Activated naive CD8-positive, alpha-beta T cell (primary cell): ENCODE measurements around the gene COQ7.

Source experiments
- H3K27ac Mint-ChIP-seq: one replicate; pipeline ENCODE4 v1.8.0; 2021; ENCODE audit warnings: mixed read lengths
- H3K27me3 Mint-ChIP-seq: one replicate; pipeline ENCODE4 v1.8.0; 2021; ENCODE audit warnings: mixed read lengths
- H3K36me3 Mint-ChIP-seq: one replicate; pipeline ENCODE4 v1.8.0; 2021; ENCODE audit warnings: mixed read lengths
- H3K4me1 Mint-ChIP-seq: one replicate; pipeline ENCODE4 v1.8.0; 2021; ENCODE audit warnings: low read depth, mixed read lengths
- H3K4me3 Mint-ChIP-seq: one replicate; pipeline ENCODE4 v1.8.0; 2021; ENCODE audit warnings: mild to moderate bottlenecking, mixed read lengths
- H3K9me3 Mint-ChIP-seq: one replicate; pipeline ENCODE4 v1.8.0; 2021; ENCODE audit warnings: low read depth, mixed read lengths

The COQ7 gene

DNA sequence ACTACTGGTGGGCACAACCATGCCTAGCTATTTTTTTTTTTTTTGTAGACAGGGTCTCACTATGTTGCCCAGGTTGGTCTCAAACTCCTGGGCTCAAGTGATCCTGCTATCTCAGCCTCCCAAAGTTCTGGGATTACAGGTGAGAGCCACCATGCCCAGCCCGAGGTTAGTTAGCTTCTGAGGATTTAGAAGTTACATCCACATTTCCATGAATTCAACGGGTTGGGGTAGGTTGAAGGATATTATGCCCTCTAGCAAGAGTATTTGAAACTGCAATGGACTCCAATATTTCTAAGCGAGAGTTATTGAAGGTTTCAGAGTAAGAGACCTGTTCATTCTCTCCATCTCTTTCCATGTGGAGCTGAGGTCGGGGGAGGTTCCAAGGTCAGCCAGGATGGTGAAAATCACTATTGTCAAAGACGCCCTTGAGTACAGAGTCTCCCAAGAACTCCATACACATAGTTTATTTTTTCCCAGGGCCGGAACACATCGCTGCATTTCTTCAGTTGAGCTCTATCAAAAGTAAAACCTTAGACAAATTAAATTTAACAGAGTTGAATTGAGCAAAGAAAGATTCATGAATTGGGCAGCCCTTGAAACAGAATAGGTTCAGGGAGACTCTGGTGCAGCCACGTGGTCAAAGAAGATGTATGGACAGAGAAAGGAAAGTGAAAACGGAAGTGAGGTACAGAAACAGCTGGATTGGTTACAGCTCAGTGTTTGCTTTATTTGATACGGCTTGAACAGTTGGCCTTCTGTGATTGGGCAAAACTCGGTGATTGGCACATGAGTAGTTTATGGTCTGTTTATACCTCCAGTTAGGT lies 27.3 kb downstream of the COQ7 start:
- Mint-ChIP-seq H3K9me3 (peaks cover 4% of the 10 kb centered on the region), H3K27ac (no peak overlapping the region), H3K4me1 (peaks cover 3% of the 10 kb centered on the region), H3K4me3 (no peak overlapping the region), H3K36me3 (peaks cover 2% of the 10 kb centered on the region), H3K27me3 (peaks cover 3% of the 10 kb centered on the region)

GRCh38 chr16:19095654-19096053 lies 28.2 kb downstream of the COQ7 start:
- Mint-ChIP-seq H3K36me3 (peaks cover 2% of the 10 kb centered on the region), H3K4me3 (no peak overlapping the region), H3K27ac (no peak overlapping the region), H3K27me3 (peaks cover 6% of the 10 kb centered on the region), H3K9me3 (peaks cover 4% of the 10 kb centered on the region), H3K4me1 (peaks cover 3% of the 10 kb centered on the region)

- peaks cover 3% of the 10 kb centered on the region for H3K4me1 Mint-ChIP-seq
- peaks cover 6% of the 10 kb centered on the region for H3K27me3 Mint-ChIP-seq
- H3K9me3 Mint-ChIP-seq, result peaks cover 3% of the 10 kb centered on the region
- no peak overlapping the region for H3K27ac Mint-ChIP-seq
- peaks cover 2% of the 10 kb centered on the region for H3K36me3 Mint-ChIP-seq
- H3K4me3 Mint-ChIP-seq, result no peak overlapping the region
Observed at GRCh38 chr16:19098173-19098572, 30.8 kb downstream of the COQ7 start.

DNA sequence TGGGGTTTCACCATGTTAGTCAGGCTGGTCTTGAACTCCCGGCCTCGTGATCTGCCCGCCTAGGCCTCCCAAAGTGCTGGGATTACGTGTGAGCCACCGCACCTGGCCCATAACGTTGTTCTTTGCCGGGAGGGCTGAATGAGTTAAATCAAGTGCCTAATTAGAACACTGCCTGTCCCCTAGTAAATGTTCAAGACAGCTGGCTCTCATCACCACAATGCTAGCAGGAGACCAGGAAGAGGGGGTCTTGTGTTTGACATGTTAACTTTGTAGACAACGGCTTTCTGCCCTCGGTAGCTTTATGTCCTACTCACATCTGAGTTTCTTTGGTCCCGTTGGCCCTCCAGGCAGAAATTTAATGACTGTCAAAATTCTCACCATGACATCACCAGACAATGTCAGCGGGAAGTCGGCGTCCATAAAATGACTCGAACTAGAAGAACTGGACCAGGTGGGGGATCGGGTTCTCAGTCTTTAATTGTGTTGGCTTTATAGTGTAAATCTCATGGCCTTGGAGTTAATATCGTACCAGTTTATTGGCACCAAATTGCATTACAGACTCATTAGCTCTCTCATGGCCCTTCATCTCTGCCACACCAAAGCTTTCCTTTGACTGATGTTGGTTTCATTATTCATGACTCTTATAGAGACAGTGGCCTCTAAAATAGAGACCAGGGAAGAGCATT lies 34.9 kb downstream of the COQ7 start:
- peaks cover 8% of the 10 kb centered on the region for H3K27me3 Mint-ChIP-seq
- peaks cover 3% of the 10 kb centered on the region for H3K9me3 Mint-ChIP-seq
- no peak overlapping the region for H3K27ac Mint-ChIP-seq
- H3K4me3 Mint-ChIP-seq, result no peak overlapping the region
- no peaks in the 10 kb centered on the region for H3K4me1 Mint-ChIP-seq
- peaks cover 2% of the 10 kb centered on the region for H3K36me3 Mint-ChIP-seq

- Mint-ChIP-seq H3K36me3 (no peaks in the 10 kb centered on the region), H3K27ac (no peak overlapping the region), H3K4me1 (no peaks in the 10 kb centered on the region), H3K4me3 (no peak overlapping the region), H3K9me3 (peaks cover 3% of the 10 kb centered on the region), H3K27me3 (peaks cover 6% of the 10 kb centered on the region)
Observed at GRCh38 chr16:19104607-19105006, 37.2 kb downstream of the COQ7 start.

DNA sequence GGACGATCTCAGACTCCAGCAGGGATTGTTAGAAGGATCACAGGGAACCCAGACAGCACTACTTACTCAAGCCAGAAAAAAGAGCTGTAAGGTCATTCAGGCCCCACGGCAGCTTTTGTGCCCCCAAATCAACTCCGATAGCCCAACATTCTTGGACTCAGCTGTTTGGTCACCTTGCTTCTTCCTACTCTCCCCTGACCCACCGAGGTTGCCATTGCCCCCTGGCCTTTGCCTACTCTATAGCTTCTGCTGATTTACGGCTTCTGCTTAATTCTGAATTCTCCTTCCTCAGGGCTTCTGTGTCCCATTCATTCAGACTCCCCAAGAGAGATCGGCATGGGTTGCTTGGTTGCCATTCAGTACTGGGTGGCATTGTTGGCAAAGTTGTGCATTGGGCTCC lies 37.7 kb downstream of the COQ7 start:
- H3K27me3 Mint-ChIP-seq, result peaks cover 6% of the 10 kb centered on the region
- no peak overlapping the region for H3K4me3 Mint-ChIP-seq
- no peaks in the 10 kb centered on the region for H3K4me1 Mint-ChIP-seq
- peaks cover 3% of the 10 kb centered on the region for H3K9me3 Mint-ChIP-seq
- H3K36me3 Mint-ChIP-seq, result no peaks in the 10 kb centered on the region
- H3K27ac Mint-ChIP-seq, result no peak overlapping the region

- Mint-ChIP-seq H3K27ac (no peak overlapping the region), H3K27me3 (peaks cover 8% of the 10 kb centered on the region), H3K4me3 (no peak overlapping the region), H3K4me1 (no peaks in the 10 kb centered on the region), H3K36me3 (no peaks in the 10 kb centered on the region), H3K9me3 (peaks cover 3% of the 10 kb centered on the region)
Observed at GRCh38 chr16:19105891-19106624, 38.6 kb downstream of the COQ7 start.

DNA sequence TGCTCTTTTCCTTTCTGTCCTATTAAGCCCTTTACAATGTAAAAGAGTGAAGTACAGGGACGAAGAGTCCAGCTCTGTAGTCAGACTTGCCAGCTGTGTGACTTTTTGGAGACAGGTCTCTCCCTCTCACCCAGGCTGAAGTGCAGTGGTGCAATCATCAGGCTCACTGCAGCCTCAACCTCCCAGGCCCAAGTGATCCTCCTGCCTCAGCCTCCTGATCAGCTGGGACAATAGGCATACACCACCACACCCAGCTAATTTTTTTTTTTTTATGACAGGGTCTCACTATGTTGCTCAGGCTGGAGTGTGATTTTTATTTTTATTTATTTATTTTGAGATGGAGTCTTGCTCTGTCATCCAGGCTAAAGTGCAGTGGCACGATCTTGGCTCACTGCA lies 39.2 kb downstream of the COQ7 start:
- Mint-ChIP-seq H3K36me3 (no peaks in the 10 kb centered on the region), H3K27ac (no peak overlapping the region), H3K27me3 (peaks cover 8% of the 10 kb centered on the region), H3K4me3 (no peak overlapping the region), H3K4me1 (no peaks in the 10 kb centered on the region), H3K9me3 (no peaks in the 10 kb centered on the region)

DNA sequence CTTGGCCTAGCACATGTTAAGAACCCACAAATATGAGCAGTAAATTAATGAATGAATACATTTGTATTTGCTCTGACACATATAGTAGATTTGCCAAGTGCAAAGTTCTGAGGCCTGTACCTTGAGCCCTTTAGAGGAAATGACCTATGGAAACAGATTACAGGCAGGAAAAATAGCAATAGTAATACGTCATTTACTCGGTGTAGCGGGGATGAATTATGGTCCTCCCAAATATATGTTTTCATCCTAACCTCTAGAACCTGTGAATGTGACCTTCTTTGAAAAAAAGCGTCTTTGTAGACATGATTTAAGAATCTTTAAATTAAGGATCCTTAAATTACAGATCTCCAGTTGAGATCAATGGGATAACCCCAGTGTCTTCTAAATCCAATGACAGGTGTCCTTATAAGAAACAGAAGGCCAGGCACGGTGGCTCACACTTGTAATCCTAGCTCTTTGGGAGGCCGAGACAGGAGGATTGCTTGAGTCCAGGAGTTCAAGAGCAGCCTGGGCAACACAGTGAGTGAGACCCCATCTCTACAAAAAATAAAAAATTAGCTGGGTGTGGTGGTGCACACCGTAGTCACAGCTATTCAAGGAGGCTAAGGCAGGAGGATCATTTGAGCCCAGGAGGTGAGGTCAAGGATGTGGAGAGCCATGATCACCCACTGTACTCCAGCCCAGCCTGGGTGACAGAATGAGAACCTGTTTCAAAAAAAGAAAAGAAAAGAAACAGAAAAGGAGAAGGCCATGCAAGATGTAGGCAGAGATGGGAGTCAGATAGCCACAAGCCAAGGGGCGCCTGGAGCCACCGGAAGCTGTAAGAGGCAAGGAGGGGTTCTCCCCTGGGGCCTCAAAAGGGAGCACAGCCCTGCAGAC lies 41.2 kb downstream of the COQ7 start:
- H3K4me1 Mint-ChIP-seq, result peaks cover 5% of the 10 kb centered on the region

DNA sequence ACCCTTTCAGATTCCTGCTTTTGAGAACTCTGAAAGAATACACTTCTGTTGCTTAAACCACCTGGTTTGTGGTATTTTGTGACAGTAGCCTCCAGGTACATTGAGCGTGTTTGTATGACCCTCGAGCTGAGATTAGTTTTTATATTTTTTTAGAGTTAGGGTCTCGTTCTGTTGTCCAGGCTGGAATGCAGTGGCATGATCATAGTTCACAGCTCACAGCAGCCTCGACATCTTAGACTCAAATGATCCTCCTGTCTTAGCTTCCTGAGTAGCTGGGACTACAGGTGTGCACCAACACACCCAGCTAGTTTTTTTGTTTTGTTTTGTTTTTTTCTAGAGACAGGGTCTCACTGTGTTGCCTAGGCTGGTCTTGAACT lies 41.9 kb downstream of the COQ7 start:
- Mint-ChIP-seq H3K9me3 (no peaks in the 10 kb centered on the region), H3K4me1 (peaks cover 5% of the 10 kb centered on the region), H3K27me3 (peaks cover 20% of the 10 kb centered on the region), H3K27ac (no peak overlapping the region), H3K4me3 (no peak overlapping the region), H3K36me3 (no peaks in the 10 kb centered on the region)

More for the DNA sequence above, 41.2 kb downstream of the COQ7 start:
- Mint-ChIP-seq H3K27ac (no peak overlapping the region), H3K27me3 (peaks cover 20% of the 10 kb centered on the region), H3K9me3 (no peaks in the 10 kb centered on the region), H3K36me3 (no peaks in the 10 kb centered on the region), H3K4me3 (no peak overlapping the region)

DNA sequence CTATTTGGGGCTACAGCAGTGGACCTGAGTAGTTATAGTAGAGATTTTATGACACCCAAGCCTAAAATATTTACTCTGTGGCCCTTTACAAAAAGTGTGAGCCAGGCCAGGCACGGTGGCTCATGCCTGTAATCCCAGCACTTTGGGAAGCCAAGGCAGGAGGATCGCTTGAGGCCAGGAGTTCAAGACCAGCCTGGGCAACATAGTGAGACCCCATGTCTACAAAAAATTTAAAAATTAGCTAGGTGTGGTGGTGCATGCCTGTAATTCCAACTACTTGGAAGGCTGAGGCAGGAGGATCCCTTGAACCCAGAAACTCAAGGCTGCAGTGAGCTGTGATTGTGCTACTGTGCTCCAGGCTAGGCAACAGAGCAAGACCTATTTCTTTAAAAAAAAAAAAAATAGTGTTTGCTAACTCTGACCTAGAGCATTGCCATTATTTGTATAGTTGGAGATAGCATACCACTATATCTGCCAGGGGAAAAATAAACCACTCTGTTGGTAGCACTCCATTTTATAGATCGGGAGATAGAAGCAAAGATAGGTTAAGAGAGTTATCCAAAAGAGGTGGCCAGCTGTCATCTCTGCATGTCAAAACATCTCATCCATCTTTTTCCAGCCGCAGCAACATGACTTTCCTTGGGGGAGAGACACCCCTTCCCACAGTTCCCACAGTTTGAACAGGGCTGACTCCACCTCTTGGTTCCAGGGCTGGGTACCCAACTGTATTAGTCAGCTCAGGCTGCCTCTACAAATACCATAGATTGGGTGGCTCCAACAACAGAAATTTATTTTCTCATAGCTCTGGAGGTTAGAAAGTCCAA lies 43.3 kb downstream of the COQ7 start:
- Mint-ChIP-seq H3K27me3 (peaks cover 23% of the 10 kb centered on the region), H3K36me3 (no peaks in the 10 kb centered on the region), H3K27ac (no peak overlapping the region), H3K9me3 (no peaks in the 10 kb centered on the region), H3K4me1 (peaks cover 5% of the 10 kb centered on the region), H3K4me3 (no peak overlapping the region)

- H3K36me3 Mint-ChIP-seq, result no peaks in the 10 kb centered on the region
- H3K4me3 Mint-ChIP-seq, result no peak overlapping the region
- H3K4me1 Mint-ChIP-seq, result peaks cover 5% of the 10 kb centered on the region
- no peak overlapping the region for H3K27ac Mint-ChIP-seq
- H3K27me3 Mint-ChIP-seq, result peaks cover 22% of the 10 kb centered on the region
- no peaks in the 10 kb centered on the region for H3K9me3 Mint-ChIP-seq
Observed at GRCh38 chr16:19112099-19112407, 44.6 kb downstream of the COQ7 start.

- no peaks in the 10 kb centered on the region for H3K9me3 Mint-ChIP-seq
- no peaks in the 10 kb centered on the region for H3K36me3 Mint-ChIP-seq
- H3K4me3 Mint-ChIP-seq, result peak within 1 kb of the TSS; percentile 57
- peaks cover 20% of the 10 kb centered on the region for H3K27me3 Mint-ChIP-seq
- H3K27ac Mint-ChIP-seq, result peak within 1 kb of the TSS; percentile 50
- H3K4me1 Mint-ChIP-seq, result peaks cover 14% of the 10 kb centered on the region
Observed at GRCh38 chr16:19113577-19114358, 46.4 kb downstream of the COQ7 start, which contains the start of gene ITPRIPL2. Gene ITPRIPL2 (plus strand): TSS chr16:19113964. CDS start chr16:19114462, 498 bp downstream.
